HEK293 (cell line): ENCODE data around the gene LIN7A.

Source experiments
- CTCF ChIA-PET: fragments of 350-600 bp; formaldehyde crosslinking; extraction: SDS; loops from one replicate; lab custom pipeline; 2021; ENCODE audit warnings: antibody characterized with exemption; lab: Yijun Ruan, JAX
- POLR2A ChIA-PET: fragments of 300-600 bp; formaldehyde crosslinking; extraction: SDS; loops from one replicate; lab custom pipeline; 2020; ENCODE audit warnings: antibody characterized with exemption, inconsistent platforms; lab: Yijun Ruan, JAX
- H3K27ac ChIP-seq: fragments of 200-500 bp; sonication (Bioruptor generic); 2 replicates; pipeline ENCODE4 v1.5.1; 2014; ENCODE audit warnings: low read depth, low read length, control low read depth, inconsistent platforms; ENCODE audit errors: extremely low read depth
- H3K36me3 ChIP-seq, 2 experiments: fragments of 200-500 bp in 1 of 2; sonication (Bioruptor generic) in 1 of 2; 1 replicate in 1 of 2; 2 replicates in 1 of 2; pipeline ENCODE4 v1.5.1; 2014 to 2017; ENCODE audit warnings: inconsistent platforms in 2 of 2, low read length in 2 of 2; ENCODE audit not compliant: control insufficient read depth in 2 of 2, insufficient read depth in 1 of 2
- H3K4me1 ChIP-seq: fragments of 200-500 bp; sonication (Bioruptor generic); 2 replicates; pipeline ENCODE4 v1.5.1; 2014; ENCODE audit warnings: mild to moderate bottlenecking, low read length, inconsistent platforms; ENCODE audit not compliant: control insufficient read depth, insufficient read depth
- H3K4me3 ChIP-seq: 2 replicates; pipeline ENCODE4 v1.5.1; 2011; ENCODE audit warnings: low read depth, mild to moderate bottlenecking, control low read depth, low read length, moderate library complexity
- H3K9me3 ChIP-seq: fragments of 200-500 bp; sonication (Bioruptor generic); 2 replicates; pipeline ENCODE4 v1.5.1; 2014; ENCODE audit warnings: low read depth, low read length, inconsistent platforms; ENCODE audit not compliant: control insufficient read depth, insufficient read depth
- GLIS1 ChIP-seq: fragments of 450-650 bp; formaldehyde crosslinking; IDR thresholded peaks from 2 replicates; pipeline ENCODE4 v1.5.1; 2016; ENCODE audit warnings: missing biosample characterization, missing genetic modification characterization
- PATZ1 ChIP-seq: fragments of 450-650 bp; formaldehyde crosslinking; IDR thresholded peaks from 2 replicates; pipeline ENCODE4 v1.5.1; 2016; ENCODE audit warnings: missing biosample characterization, missing genetic modification characterization
- PRDM1 ChIP-seq: fragments of 450-650 bp; formaldehyde crosslinking; IDR thresholded peaks from 2 replicates; pipeline ENCODE4; 2016; ENCODE audit warnings: missing biosample characterization, missing genetic modification characterization
- ZNF146 ChIP-seq: fragments of 450-650 bp; formaldehyde crosslinking; IDR thresholded peaks from 2 replicates; pipeline ENCODE4 v1.5.1; 2016; ENCODE audit warnings: missing biosample characterization, missing genetic modification characterization
- ZNF169 ChIP-seq: fragments of 450-650 bp; formaldehyde crosslinking; IDR thresholded peaks from 2 replicates; pipeline ENCODE4 v1.5.1; 2016; ENCODE audit warnings: missing biosample characterization, missing genetic modification characterization
- ZNF548 ChIP-seq: fragments of 450-650 bp; formaldehyde crosslinking; IDR thresholded peaks from 2 replicates; pipeline ENCODE4 v1.5.1; 2016; ENCODE audit warnings: missing biosample characterization, missing genetic modification characterization
- ZNF558 ChIP-seq: fragments of 450-650 bp; formaldehyde crosslinking; IDR thresholded peaks from 2 replicates; pipeline ENCODE4 v1.5.1; 2016; ENCODE audit warnings: missing biosample characterization, missing genetic modification characterization
- ZNF596 ChIP-seq: fragments of 450-650 bp; IDR thresholded peaks from 2 replicates; pipeline ENCODE4 v1.5.0; 2018; ENCODE audit warnings: missing biosample characterization, mild to moderate bottlenecking, missing genetic modification characterization, moderate library complexity
- ZNF610 ChIP-seq: fragments of 450-650 bp; formaldehyde crosslinking; IDR thresholded peaks from 2 replicates; pipeline ENCODE4 v1.5.1; 2016; ENCODE audit warnings: missing biosample characterization, missing genetic modification characterization, borderline replicate concordance
- TF ChIP-seq, protein P1 (sequence below): fragments of 450-650 bp; formaldehyde crosslinking; IDR thresholded peaks from 2 replicates; pipeline ENCODE4 v1.5.1; 2016; ENCODE audit warnings: missing biosample characterization, missing genetic modification characterization
- TF ChIP-seq, protein P2 (sequence below): fragments of 450-650 bp; formaldehyde crosslinking; IDR thresholded peaks from 2 replicates; pipeline ENCODE4 v1.5.1; 2016; ENCODE audit warnings: missing biosample characterization, missing genetic modification characterization, low read depth
- TF ChIP-seq, protein P3 (sequence below): fragments of 450-650 bp; formaldehyde crosslinking; IDR thresholded peaks from 2 replicates; pipeline ENCODE4 v1.5.1; 2016; ENCODE audit warnings: missing biosample characterization, missing genetic modification characterization
- TF ChIP-seq, protein P4 (sequence below): fragments of 450-650 bp; formaldehyde crosslinking; conservative IDR thresholded peaks from 2 replicates; pipeline ENCODE4 v1.5.1; 2016; ENCODE audit warnings: low read depth, missing biosample characterization, missing genetic modification characterization

LIN7A gene

DNA sequence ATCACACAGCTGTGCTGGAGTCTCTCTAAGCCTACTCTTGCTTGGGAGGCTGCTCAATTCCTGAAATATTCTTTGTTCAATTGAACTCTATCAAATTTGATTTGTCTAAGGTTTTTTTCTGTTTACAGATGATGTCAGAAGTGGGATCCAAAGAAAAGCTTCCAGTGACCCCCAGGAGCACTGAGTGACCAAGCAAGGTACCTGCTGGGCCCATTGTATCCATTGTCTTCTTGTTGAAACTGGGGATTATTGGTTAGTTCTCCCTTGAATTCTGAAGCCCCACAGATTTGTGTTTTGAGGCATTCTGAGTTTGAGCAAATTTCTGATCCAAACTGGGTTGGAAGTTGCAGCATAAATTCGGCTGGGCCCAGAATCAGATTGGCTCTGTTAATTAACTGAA is 156.4 kb downstream of the LIN7A start:
- Histone ChIP-seq H3K4me3 (no peak overlapping the region), H3K9me3 (no peaks in the 10 kb centered on the region), H3K36me3 (no peaks in the 10 kb centered on the region), H3K27ac (no peak overlapping the region), H3K4me1 (no peaks in the 10 kb centered on the region; the same call in 1 of the 2 replicates)
- ChIA-PET CTCF (interaction anchor here (0.6 kb wide), 1 partner anchor 1408 kb away, joined by 3 read pairs; no protein-coding TSS in a partner anchor), POLR2A (no interaction called here)
- no peak for TF ChIP-seq ZNF548 (tag by site-specific recombination)
- TF ChIP-seq PATZ1 (tag by site-specific recombination): no peak
- no peak for TF ChIP-seq ZNF596 (tag by site-specific recombination)
- TF ChIP-seq, protein P1, sequence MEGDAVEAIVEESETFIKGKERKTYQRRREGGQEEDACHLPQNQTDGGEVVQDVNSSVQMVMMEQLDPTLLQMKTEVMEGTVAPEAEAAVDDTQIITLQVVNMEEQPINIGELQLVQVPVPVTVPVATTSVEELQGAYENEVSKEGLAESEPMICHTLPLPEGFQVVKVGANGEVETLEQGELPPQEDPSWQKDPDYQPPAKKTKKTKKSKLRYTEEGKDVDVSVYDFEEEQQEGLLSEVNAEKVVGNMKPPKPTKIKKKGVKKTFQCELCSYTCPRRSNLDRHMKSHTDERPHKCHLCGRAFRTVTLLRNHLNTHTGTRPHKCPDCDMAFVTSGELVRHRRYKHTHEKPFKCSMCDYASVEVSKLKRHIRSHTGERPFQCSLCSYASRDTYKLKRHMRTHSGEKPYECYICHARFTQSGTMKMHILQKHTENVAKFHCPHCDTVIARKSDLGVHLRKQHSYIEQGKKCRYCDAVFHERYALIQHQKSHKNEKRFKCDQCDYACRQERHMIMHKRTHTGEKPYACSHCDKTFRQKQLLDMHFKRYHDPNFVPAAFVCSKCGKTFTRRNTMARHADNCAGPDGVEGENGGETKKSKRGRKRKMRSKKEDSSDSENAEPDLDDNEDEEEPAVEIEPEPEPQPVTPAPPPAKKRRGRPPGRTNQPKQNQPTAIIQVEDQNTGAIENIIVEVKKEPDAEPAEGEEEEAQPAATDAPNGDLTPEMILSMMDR (tag by site-specific recombination): no peak

DNA sequence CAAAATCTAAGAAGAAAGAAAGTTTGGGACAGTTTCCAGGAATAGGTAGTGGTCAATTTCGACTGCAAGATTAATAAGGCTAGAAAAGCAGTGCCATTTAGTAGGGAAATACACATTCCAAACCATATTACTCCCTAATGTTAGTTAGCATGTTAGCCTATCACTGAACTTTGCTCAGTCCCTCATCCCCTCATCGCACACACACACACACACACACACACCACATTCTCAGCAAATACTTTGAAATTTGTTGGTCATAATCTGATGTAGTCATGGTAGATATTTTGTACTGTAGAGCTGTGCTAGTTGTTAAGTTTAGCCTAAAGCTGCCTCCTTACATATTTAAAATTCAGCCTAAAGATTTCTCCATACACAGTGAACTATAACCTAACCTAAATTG is 157.0 kb downstream of the LIN7A start:
- ChIA-PET POLR2A (no interaction called here), CTCF (no interaction called here)
- TF ChIP-seq PRDM1 (tag by site-specific recombination) (no peak), ZNF146 (tag by site-specific recombination) (no peak), ZNF610 (tag by site-specific recombination) (no peak), ZNF169 (no peak), GLIS1 (no peak), ZNF558 (tag by site-specific recombination) (no peak)
- TF ChIP-seq, protein P2, sequence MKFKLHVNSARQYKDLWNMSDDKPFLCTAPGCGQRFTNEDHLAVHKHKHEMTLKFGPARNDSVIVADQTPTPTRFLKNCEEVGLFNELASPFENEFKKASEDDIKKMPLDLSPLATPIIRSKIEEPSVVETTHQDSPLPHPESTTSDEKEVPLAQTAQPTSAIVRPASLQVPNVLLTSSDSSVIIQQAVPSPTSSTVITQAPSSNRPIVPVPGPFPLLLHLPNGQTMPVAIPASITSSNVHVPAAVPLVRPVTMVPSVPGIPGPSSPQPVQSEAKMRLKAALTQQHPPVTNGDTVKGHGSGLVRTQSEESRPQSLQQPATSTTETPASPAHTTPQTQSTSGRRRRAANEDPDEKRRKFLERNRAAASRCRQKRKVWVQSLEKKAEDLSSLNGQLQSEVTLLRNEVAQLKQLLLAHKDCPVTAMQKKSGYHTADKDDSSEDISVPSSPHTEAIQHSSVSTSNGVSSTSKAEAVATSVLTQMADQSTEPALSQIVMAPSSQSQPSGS (tag by site-specific recombination): no peak
- TF ChIP-seq, protein P3, sequence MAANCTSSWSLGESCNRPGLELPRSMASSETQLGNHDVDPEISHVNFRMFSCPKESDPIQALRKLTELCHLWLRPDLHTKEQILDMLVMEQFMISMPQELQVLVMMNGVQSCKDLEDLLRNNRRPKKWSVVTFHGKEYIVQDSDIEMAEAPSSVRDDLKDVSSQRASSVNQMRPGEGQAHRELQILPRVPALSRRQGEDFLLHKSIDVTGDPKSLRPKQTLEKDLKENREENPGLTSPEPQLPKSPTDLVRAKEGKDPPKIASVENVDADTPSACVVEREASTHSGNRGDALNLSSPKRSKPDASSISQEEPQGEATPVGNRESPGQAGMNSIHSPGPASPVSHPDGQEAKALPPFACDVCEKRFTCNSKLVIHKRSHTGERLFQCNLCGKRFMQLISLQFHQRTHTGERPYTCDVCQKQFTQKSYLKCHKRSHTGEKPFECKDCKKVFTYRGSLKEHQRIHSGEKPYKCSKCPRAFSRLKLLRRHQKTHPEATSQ: no peak
- TF ChIP-seq, protein P4, sequence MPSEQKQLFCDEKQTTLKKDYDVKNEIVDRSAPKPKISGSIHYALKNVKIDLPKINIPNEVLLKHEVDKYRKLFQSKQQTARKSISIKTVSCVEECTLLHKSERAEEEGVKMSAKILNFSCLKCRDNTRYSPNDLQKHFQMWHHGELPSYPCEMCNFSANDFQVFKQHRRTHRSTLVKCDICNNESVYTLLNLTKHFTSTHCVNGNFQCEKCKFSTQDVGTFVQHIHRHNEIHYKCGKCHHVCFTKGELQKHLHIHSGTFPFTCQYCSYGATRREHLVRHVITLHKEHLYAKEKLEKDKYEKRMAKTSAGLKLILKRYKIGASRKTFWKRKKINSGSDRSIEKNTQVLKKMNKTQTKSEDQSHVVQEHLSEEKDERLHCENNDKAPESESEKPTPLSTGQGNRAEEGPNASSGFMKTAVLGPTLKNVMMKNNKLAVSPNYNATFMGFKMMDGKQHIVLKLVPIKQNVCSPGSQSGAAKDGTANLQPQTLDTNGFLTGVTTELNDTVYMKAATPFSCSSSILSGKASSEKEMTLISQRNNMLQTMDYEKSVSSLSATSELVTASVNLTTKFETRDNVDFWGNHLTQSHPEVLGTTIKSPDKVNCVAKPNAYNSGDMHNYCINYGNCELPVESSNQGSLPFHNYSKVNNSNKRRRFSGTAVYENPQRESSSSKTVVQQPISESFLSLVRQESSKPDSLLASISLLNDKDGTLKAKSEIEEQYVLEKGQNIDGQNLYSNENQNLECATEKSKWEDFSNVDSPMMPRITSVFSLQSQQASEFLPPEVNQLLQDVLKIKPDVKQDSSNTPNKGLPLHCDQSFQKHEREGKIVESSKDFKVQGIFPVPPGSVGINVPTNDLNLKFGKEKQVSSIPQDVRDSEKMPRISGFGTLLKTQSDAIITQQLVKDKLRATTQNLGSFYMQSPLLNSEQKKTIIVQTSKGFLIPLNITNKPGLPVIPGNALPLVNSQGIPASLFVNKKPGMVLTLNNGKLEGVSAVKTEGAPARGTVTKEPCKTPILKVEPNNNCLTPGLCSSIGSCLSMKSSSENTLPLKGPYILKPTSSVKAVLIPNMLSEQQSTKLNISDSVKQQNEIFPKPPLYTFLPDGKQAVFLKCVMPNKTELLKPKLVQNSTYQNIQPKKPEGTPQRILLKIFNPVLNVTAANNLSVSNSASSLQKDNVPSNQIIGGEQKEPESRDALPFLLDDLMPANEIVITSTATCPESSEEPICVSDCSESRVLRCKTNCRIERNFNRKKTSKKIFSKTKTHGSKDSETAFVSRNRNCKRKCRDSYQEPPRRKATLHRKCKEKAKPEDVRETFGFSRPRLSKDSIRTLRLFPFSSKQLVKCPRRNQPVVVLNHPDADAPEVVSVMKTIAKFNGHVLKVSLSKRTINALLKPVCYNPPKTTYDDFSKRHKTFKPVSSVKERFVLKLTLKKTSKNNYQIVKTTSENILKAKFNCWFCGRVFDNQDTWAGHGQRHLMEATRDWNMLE: no peak
- H3K4me1 ChIP-seq: no peaks in the 10 kb centered on the region; the same call in 1 of the 2 replicates
- H3K9me3 ChIP-seq: no peaks in the 10 kb centered on the region
- H3K36me3 ChIP-seq: no peaks in the 10 kb centered on the region
- H3K4me3 ChIP-seq: no peak overlapping the region
- no peak overlapping the region for H3K27ac ChIP-seq
